HG03025 (cell line): ENCODE data around the gene KMT2C.
"Not testable (repeated sequence)": the region's sequence is repeated elsewhere in the genome, so short reads cannot be mapped to it uniquely, and the experiment has no call there.

Source experiments
- ATAC-seq: cut with Tn5 transposase; IDR thresholded peaks from one replicate; pipeline ENCODE4 v1.9.1; 2021; ENCODE audit warnings: mild to moderate bottlenecking, moderate library complexity; ENCODE audit not compliant: unreplicated experiment, low FRiP score

KMT2C gene

DNA sequence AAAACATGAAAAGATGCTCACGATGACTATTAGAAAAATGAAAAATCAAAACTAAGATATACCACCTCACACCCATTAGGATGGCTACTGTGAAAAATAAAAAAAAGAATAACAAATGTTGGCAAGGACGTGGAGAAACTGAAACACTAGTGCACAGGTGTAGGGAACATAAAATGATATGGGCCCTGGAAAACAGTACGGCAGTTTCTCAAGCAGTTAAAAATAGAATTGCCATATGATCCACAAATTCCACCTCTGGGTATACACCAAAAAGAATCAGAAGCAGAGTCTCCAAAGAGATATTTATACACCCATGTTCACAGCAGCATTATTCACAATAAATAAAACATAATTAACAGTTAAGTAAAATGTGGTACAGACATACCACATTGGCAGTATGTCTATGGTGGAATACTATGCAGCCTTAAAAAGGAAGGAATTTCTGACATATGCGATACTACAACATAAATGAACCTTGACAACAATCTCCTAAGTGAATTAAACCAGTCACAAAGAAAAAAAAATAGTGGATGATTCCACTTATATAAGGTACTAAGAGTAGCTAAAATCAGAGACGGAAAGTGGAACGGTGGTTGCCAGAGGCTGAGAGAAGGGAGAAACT, 69.7 kb downstream of the KMT2C start:
- ATAC-seq = no peak

DNA sequence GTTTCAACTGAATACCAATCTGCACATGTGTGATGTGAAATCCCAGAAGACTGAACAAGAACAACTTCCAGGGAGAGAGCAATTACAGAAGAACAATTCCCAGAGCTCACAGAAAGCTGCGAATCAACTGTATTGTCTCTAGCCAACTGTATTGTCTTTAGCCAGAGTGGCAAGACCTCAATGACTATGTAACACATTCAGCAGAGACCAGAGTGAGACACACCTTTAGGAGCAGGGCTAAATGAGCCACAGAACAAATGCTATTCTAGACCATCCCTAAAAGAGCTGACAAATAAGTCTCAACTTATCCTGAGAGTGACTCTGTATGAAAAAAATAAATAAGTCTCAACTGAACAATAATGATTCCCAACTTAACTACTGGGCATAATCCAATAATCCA, 72.0 kb downstream of the KMT2C start:
- ATAC-seq = no peak

DNA sequence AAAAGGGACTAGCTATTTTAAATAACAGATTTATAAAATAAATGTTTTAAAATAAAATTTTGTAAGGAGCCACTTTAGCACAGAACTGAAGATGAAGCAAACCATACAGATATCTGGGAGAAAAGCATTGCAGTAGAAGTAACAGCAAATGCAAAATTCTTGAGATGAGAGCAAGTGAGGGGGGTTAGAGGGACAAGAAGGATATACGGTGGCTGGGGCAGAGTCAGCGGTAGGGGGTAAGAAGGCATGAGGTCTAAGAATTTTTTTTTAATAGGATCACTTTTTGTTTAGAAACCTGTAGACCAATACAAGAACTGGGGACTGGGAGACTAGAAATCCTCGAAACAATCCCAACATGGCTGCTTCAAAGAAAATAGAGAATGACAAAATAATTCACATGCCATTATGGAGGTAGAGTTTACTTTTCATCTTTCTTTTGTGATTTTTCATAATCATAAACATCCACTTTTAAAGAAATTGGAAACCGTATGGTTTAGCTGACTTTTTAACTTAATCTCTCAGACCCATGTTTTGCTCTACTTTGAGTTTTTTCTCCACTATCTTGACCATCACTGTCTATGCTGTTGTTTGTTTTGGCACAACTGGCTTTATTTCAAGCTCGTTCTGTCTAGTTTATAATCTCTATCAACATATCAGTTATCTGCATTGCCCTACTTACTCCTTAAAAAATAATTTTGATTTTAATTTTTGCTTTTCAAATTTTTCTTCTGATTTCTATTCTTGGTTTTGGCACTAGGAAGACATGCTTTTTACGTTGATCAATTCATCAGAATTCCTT, 73.5 kb downstream of the KMT2C start:
- no peak for ATAC-seq

DNA sequence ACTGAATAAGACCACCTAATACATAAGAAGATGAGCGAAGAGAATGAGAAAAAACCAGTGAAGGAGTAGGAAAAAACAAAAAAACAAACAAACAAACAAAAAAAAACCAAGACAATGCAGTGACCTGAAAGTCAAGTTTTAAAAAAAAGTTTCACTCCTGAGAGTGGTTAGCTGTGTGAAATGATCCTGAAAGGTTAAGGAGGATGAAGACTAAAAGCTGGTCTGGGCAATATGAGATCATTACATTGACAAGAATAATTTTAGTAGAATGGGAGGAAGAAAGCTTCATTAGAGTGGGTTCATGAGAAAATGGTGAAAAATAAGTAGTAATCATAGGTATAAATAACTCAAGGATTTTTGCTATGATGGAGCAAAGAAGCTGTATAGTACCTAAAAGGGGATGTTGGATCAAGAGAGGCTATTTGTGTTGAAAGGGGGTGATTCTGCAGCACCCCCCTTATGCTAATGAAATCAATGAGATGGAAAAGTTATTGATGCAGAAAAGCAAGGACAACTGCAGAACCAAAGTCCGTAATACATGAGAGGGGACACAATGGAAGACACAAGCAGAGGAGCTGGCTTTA, 80.2 kb downstream of the KMT2C start:
- ATAC-seq = no peak

DNA sequence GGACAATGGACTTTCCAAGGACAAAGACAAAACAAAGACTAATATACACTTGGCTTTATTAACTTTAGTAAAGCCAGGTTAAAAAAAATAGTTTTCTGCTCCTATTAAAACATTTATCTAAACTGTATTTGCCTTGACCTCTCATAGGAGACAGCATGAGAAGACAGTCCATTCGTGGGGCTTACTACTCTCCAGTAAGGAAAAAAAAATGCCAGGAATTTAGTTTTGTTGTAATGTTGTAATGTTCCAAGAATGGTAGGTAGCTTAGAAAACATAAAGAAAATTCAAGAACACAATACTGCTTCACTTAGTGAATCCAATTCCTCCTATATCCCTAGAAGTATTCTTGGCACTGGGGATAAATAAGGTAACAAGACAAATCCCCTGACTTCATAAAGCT, 81.7 kb downstream of the KMT2C start:
- no peak for ATAC-seq

DNA sequence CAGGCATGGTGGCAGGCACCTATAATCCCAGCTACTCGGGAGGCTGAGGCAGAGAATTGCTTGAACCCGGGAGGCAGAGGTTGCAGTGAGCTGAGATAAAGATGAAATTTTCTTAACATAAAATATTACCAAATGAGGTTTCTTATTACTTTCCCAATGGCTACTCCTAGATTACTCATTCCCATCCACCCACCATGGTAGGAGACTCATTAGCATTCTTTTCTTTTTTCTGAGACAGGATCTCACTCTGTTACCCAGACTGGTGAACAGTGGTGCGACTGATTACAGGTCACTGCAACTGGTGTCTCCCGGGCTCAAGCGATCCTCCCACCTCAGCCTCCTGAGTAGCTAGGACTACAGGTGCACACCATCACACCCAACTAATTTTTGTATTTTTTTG, 82.5 kb downstream of the KMT2C start:
- ATAC-seq = not testable (repeated sequence)

DNA sequence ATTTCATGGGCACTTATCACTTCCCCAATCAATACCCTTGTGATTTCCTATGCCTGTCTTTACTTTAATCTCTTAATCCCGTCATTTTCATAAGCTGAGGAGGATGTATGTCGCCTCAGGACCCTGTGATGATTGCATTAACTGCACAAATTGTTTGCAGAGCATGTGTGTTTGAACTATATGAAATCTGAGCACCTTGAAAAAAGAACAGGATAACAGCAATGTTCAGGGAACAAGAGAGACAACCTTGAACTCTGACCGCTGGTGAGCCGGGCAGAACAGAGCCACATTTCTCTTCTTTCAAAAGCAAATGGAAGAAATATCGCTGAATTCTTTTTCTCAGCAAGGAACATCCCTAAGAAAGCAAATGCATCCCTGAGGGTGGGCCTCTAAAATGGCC, 84.1 kb downstream of the KMT2C start:
- ATAC-seq = not testable (repeated sequence)

DNA sequence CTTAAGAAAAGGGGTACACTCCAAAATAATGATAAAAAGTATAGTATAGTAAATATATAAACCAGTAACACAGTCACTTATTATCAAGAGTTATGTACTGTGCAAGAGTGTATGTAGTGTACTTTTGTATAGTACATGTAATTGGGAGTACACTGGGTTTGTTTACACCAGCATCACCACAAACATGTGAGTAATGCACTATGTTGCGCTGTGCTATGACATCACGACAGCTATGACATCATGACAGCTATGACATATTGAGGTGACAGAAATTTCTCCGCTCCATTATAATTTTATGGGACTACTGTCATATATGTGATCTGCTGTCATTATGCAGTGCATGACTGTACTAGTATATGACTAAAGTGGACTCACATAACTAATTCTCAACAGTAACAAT, 84.6 kb downstream of the KMT2C start:
- no peak for ATAC-seq

DNA sequence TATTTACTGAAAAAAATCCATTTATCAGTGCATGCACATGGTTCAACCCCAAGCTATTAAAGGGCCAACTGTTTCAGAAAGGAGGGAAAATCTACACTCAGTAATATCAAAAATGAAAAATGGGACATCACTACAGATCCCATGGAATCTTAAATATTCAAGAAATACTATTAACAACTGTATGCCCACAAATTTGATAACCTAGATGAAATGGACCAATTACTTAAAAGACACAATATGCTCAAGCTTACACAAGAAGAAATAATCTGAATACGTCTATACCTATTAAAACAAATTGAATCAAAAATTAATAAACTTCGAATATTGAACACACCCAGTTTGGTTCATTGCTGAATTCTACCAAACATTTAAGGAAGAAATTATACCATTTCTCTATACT, 87.9 kb downstream of the KMT2C start:
- ATAC-seq = no peak

DNA sequence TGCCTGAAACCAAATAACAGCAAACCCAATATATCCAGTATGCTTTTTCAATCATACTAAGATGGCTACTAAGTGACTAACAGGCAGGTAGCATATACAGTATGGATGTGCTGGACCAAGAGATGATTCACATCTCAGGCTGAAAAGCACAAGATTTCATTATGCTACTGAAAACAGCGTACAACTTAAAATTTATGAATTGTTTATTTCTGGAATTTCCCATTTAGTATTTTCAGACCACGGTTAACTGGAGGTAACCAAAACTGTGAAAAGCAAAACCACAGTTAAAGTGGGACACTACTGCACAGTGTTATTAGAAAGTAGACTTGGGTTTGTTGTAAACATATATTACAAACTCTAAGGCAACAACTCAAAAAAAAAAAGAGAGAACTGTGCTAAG, 91.5 kb downstream of the KMT2C start:
- no peak for ATAC-seq

DNA sequence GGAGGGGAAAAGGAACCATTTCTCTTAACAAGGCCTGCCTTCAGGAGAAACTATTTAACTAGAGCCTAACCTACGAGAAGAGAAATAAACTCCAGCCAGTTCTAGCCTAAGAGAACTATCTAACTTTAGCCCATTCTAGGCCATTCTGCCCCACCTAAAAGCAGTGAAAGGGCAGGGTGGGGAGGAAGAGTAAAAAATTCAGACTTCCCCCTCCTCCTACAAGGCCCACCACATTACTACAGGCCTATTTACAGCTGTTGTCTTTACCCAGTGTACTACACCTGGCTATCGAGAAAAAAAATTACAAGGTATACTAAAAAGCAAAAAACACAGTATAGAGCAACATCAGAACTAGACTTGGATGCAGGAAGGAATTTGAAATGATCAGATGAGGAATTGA, 93.0 kb downstream of the KMT2C start:
- no peak for ATAC-seq

DNA sequence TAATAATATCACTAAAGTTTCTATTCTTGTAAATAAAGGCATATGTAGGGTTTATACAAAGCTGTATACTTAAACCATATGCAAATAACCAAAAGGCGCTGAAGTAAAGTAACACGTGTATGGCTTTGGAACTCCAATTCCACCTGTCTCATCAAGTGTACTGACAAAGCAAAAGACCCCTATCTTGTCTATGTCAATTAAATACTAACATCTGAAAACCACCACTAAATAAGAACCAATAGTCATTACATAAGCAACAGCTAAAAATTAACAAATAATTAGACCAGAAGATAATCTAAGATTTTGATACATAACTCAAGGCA, 93.9 kb downstream of the KMT2C start:
- ATAC-seq = no peak

DNA sequence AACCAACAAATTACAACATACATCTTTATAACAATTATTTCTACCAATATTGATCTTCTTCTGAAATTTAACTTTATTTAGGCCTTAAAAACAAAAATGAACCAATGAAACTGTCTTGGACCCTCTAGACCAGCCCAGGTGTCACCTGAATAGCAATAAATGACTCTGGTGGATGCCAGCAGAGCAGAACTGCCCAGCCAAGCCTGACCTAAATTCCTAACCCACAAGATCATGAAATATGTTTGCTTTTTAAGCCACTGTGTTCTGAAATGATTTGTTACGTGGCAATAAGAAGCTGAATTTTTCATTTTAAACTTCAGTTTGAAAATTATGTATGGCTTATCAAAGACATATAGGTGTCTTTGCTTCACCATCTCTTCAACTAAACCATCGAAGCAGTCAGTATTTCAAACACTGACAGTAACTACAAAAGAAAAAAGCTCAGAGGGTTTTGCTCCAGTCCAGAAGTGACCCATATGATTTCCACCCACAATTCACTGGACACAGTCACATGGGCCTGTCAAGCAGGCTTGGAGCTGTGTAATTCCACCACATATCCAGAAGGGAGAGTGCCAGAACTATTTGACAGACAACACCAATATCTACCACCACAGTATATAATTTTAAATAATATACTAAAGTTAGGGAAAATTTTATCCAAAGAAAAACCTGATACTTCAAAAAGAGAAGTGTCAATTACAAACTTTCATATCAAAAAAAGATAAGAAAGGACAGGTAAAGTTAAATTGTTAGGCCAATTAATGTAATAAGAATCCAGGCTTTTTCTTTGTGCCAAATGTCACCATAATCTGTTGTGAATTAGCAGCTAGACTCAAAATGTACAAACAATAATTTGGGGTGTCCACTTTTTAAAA, 94.5 kb downstream of the KMT2C start:
- no peak for ATAC-seq

DNA sequence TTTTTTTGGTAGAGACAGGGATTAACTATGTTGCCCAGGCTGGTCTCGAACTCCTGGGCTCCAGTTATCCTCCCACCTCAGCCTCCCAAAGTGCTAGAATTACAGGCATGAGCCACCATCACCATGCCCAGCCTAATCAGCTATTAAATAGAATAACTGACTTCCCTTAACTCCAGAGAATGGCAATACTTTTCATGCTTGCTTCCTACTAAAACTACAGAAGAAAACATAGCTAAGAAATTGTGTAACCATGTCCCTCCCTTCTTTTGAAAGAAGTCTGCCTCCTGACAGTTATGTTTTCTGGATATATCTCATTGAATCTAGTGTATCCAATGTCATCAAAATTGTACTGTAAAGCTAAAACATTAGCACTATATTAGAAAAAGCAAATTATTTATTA, 95.6 kb downstream of the KMT2C start:
- no peak for ATAC-seq

DNA sequence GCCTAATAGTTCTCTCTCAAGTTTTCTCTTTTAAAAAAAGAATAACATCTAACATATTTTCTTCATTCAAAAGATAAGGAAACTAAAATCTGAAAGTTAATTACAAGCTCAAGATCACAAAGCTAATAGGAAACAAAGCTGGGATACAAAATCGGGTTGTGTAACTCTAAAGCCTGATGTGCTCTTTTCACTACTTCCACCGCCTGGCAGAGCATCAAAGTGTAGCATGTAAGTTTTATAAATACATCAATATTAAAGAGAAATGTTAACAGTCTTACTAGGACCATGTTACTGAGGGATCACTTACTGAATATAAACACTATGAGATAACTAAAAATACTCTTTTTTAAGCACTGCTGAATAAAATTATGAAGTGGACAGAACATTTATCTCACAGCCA, 97.2 kb downstream of the KMT2C start:
- ATAC-seq = no peak

DNA sequence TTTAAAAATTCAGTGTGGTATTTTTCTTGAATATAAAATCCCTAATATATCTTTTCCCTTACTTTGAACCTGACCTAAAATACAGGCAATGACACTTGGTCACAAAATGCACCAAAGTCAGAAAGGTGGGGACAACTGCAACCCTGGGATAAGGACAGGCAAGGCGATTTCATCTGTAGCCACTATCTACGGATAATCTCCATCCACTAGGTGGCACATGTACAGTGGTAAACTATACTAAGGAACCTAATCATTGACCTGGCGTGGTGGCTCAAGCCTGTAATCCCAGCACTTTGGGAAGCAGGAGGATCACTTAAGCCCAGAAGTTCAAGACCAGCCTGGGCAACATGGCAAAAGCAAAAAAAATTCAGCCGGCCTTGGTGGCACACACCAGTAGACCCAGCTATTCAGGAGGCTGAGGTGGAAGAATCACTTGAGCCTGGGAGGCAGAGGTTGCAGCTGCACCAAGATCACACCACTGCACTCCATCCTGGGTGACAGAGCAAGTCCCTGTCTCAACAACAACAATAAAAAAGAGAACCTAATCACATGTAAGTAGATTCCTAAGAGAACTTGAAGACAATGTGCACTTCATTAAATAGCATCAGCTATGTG, 98.9 kb downstream of the KMT2C start:
- ATAC-seq = no peak

DNA sequence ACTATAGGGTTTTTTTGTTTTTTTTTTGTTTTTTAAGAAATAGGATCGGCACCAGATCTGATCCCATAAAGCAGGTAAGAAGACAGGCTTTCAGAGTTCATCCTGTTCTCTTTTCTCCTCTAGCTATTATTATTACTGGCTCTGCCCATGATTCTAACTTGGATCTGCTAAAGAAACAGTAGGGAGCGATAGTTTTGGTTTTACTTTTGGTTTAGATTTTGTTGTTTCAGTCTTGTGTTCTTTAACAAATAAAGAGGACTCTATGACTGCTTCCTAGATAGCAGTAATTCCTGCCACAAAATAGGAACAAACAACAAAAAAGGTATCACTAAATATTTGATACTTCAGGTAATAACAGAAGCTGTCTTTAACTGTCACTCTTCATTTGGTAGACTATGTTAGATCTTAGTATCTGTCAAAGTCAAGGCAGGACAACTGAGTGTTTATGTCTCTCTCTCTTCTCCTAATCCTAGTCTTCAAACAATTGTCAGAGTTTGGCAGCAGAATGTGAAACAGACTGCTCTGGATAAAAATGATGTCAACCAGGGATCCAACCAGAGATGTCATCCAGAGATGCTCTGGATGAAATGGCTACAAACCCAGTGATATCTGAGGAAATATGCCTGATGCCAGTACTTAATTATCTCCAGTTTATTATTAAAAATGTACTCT, 99.8 kb downstream of the KMT2C start:
- no peak for ATAC-seq

DNA sequence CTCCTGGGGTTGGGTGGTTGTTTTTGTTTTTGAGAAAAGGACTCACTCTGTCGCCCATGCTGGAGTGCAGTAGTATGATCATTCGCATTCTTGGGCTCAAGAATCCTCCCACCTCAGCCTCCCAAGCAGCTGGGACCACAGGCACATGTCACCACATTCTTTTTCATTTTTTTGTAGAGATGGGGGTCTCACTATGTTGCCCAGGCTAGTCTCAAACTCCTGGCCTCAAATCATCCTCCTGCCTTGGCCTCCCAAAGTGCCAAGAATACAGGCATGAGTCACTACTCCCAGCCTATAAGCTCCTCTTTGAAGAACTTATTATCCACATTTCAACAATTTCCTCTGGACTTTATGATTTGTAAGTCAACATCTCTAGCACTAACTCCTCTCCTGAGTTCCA, 102.7 kb downstream of the KMT2C start:
- no peak for ATAC-seq

DNA sequence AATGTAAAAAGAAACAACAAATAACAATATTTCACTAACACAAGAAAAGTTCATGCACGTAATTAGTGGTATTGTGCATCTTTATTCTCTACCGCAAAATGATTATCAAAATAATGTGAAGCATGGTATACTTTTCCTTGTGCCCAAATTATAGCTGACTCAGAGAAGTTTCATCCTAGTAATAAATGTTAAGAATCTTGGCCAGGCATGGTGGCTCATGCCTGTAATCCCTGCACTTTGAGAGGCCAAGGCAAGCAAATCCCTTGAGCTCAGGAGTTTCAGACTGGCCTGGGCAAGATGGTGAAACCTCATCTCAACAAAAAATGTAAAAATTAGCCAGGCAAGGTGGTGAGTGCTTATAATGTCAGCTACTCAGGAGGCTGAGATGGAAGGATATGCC, 105.0 kb downstream of the KMT2C start:
- no peak for ATAC-seq

DNA sequence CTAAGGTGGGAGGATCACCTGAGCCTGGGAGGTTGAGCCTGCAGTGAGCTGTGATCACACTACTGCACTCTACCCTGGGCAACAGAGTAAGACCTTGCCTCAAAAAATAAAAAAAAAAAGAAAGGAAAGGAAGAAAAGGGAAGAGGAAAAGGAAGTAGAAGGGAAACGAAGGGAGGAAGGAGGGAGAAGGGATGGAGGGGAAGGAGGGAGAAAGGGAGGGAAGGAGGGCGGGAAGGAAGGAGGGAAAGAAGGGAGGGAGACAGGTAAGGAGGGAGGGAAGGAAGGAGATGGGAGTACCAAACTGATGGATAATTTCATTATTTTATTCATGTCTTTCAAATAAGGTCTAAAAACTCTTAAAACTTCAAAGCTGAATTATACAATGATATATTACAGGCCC, 106.3 kb downstream of the KMT2C start:
- no peak for ATAC-seq
